GM23338 (cell line): Measurements from ENCODE around the gene VSIG4. TPM values are rescaled to one million over a fixed set of nuclear protein-coding genes. Genes with fewer than 3 reads are reported as not detected.

Experiments
- EZH2phosphoT487 ChIP-seq: fragments of 200-600 bp; sonication (generic); IDR thresholded peaks from one replicate; pipeline ENCODE4 v1.8.1; 2018; ENCODE audit warnings: antibody characterized with exemption; ENCODE audit not compliant: unreplicated experiment
- JUNB ChIP-seq: IDR thresholded peaks from one replicate; pipeline ENCODE4 v1.6.1; 2016; ENCODE audit warnings: antibody characterized with exemption; ENCODE audit not compliant: unreplicated experiment
- NANOG ChIP-seq: IDR thresholded peaks from 2 replicates; pipeline ENCODE4 v1.6.1; 2016; ENCODE audit warnings: antibody characterized with exemption, borderline replicate concordance
- POLR2AphosphoS5 ChIP-seq: IDR thresholded peaks from 2 replicates; pipeline ENCODE4 v1.6.1; 2016; ENCODE audit warnings: antibody characterized with exemption, low read depth
- REST ChIP-seq: IDR thresholded peaks from one replicate; pipeline ENCODE4 v1.6.1; 2018; ENCODE audit warnings: antibody characterized with exemption; ENCODE audit not compliant: unreplicated experiment
- STAT1 ChIP-seq: IDR thresholded peaks from one replicate; pipeline ENCODE4 v1.6.1; 2016; ENCODE audit warnings: antibody characterized with exemption; ENCODE audit not compliant: unreplicated experiment
- ZNF114 ChIP-seq: fragments of 250-450 bp; sonication (Bioruptor Pico); IDR thresholded peaks from 2 replicates; pipeline ENCODE4 v1.5.0; 2020; ENCODE audit warnings: mild to moderate bottlenecking, moderate library complexity
- ZNF331 ChIP-seq: fragments of 250-450 bp; sonication (Bioruptor Pico); IDR thresholded peaks from 2 replicates; pipeline ENCODE4 v1.5.0; 2020; ENCODE audit warnings: low read depth, mild to moderate bottlenecking, moderate library complexity
- polyA plus RNA-seq: library from polyadenylated mRNA; unstranded; fragments of >200 nt; fragmentation: Nextera tagmentation; extraction: Ambion mirVana; gene quantifications from 2 replicates; pipeline ENCODE4 v1.2.1, GENCODE V29; 2016
- total RNA-seq: library from RNA; depleted of rRNA; stranded (reverse); fragments of >200 nt; shearing (Covaris generic); gene quantifications from 2 replicates; pipeline ENCODE4 v1.2.3, GENCODE V29; 2014
- TF ChIP-seq, protein P1 (sequence below): fragments of 250-450 bp; sonication (Bioruptor Pico); IDR thresholded peaks from 2 replicates; pipeline ENCODE4 v1.5.0; 2020; ENCODE audit warnings: mild to moderate bottlenecking, moderate library complexity

Gene VSIG4
- total and polyA plus RNA-seq, 2 experiments from 2014 or later: not detected

DNA sequence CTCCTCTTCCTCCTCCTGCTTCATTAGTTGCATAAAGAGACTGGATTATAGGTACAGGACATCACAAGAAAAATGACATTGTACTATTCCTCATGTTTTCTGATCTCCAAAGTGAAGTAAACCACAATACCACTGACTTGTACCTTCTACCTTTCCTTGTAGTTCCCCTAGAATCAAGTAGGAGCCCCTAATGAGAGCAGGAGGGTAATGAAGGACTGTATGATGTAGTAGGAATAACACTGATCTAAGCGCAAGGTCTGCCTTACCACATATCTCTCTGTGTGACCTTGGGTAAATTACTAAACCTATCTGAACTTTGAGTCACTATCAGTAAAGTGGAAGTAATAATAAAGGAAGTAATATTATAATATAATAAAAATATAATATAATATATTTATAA, 3.6 kb downstream of the VSIG4 start (continued):
- TF ChIP-seq, protein P1, sequence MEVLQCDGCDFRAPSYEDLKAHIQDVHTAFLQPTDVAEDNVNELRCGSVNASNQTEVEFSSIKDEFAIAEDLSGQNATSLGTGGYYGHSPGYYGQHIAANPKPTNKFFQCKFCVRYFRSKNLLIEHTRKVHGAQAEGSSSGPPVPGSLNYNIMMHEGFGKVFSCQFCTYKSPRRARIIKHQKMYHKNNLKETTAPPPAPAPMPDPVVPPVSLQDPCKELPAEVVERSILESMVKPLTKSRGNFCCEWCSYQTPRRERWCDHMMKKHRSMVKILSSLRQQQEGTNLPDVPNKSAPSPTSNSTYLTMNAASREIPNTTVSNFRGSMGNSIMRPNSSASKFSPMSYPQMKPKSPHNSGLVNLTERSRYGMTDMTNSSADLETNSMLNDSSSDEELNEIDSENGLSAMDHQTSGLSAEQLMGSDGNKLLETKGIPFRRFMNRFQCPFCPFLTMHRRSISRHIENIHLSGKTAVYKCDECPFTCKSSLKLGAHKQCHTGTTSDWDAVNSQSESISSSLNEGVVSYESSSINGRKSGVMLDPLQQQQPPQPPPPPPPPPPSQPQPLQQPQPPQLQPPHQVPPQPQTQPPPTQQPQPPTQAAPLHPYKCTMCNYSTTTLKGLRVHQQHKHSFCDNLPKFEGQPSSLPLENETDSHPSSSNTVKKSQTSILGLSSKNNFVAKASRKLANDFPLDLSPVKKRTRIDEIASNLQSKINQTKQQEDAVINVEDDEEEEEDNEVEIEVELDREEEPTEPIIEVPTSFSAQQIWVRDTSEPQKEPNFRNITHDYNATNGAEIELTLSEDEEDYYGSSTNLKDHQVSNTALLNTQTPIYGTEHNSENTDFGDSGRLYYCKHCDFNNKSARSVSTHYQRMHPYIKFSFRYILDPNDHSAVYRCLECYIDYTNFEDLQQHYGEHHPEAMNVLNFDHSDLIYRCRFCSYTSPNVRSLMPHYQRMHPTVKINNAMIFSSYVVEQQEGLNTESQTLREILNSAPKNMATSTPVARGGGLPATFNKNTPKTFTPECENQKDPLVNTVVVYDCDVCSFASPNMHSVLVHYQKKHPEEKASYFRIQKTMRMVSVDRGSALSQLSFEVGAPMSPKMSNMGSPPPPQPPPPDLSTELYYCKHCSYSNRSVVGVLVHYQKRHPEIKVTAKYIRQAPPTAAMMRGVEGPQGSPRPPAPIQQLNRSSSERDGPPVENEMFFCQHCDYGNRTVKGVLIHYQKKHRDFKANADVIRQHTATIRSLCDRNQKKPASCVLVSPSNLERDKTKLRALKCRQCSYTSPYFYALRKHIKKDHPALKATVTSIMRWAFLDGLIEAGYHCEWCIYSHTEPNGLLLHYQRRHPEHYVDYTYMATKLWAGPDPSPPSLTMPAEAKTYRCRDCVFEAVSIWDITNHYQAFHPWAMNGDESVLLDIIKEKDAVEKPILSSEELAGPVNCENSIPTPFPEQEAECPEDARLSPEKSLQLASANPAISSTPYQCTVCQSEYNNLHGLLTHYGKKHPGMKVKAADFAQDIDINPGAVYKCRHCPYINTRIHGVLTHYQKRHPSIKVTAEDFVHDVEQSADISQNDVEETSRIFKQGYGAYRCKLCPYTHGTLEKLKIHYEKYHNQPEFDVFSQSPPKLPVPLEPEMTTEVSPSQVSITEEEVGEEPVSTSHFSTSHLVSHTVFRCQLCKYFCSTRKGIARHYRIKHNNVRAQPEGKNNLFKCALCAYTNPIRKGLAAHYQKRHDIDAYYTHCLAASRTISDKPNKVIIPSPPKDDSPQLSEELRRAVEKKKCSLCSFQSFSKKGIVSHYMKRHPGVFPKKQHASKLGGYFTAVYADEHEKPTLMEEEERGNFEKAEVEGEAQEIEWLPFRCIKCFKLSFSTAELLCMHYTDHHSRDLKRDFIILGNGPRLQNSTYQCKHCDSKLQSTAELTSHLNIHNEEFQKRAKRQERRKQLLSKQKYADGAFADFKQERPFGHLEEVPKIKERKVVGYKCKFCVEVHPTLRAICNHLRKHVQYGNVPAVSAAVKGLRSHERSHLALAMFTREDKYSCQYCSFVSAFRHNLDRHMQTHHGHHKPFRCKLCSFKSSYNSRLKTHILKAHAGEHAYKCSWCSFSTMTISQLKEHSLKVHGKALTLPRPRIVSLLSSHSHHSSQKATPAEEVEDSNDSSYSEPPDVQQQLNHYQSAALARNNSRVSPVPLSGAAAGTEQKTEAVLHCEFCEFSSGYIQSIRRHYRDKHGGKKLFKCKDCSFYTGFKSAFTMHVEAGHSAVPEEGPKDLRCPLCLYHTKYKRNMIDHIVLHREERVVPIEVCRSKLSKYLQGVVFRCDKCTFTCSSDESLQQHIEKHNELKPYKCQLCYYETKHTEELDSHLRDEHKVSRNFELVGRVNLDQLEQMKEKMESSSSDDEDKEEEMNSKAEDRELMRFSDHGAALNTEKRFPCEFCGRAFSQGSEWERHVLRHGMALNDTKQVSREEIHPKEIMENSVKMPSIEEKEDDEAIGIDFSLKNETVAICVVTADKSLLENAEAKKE: no peak
- TF ChIP-seq JUNB (no peak), NANOG (no peak), ZNF331 (no peak), REST (no peak), STAT1 (no peak), EZH2phosphoT487 (no peak), ZNF114 (no peak), POLR2AphosphoS5 (no peak)
